ENCODE results near the gene RASSF5.
A peak's percentile ranks its signal among the peaks of the same experiment; 100 is the strongest.

The RASSF5 gene

DNA sequence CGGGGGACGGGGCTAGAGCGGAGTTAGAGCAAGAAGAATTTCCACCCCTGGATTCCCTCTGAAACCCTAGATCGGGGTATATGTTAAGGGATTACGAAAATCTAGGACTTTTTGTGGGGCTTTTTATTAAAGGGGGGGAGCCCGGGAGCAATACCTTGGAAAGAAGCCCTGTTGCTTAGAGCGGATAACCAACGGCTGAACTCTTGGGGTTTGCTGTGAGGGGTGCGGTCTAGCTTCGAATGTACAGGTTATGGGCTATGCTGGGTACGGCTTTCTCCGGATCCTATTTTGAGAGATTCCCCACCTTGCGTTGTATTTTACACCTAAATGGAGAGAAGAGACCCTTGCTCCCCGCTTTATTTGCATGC is 128.6 kb downstream of the RASSF5 start:
- Histone ChIP-seq H3K36me3 (no peaks in the 10 kb centered on the region), H3K4me1 (peaks cover 0 to 27% (median 12%) of the 10 kb centered on the region in 4 donors), H3K27ac (peak overlapping the region; percentile 87 to 90), H3K4me3 (peak overlapping the region; percentile 98 to 99), H3K9me3 (no peaks in the 10 kb centered on the region), H3K27me3 (no peaks in the 10 kb centered on the region)
- DNase-seq: no peak
- intact Hi-C loops (cut with DNase I; ENCODE audit: low total_unique reads): loop anchor here (2.0 to 10.0 kb wide), 2 partner anchors 29 to 169 kb away; no protein-coding TSS in a partner anchor
- TF ChIP-seq, protein P1, sequence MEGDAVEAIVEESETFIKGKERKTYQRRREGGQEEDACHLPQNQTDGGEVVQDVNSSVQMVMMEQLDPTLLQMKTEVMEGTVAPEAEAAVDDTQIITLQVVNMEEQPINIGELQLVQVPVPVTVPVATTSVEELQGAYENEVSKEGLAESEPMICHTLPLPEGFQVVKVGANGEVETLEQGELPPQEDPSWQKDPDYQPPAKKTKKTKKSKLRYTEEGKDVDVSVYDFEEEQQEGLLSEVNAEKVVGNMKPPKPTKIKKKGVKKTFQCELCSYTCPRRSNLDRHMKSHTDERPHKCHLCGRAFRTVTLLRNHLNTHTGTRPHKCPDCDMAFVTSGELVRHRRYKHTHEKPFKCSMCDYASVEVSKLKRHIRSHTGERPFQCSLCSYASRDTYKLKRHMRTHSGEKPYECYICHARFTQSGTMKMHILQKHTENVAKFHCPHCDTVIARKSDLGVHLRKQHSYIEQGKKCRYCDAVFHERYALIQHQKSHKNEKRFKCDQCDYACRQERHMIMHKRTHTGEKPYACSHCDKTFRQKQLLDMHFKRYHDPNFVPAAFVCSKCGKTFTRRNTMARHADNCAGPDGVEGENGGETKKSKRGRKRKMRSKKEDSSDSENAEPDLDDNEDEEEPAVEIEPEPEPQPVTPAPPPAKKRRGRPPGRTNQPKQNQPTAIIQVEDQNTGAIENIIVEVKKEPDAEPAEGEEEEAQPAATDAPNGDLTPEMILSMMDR (IDR thresholded peaks at IDR 0.05): no peak

DNA sequence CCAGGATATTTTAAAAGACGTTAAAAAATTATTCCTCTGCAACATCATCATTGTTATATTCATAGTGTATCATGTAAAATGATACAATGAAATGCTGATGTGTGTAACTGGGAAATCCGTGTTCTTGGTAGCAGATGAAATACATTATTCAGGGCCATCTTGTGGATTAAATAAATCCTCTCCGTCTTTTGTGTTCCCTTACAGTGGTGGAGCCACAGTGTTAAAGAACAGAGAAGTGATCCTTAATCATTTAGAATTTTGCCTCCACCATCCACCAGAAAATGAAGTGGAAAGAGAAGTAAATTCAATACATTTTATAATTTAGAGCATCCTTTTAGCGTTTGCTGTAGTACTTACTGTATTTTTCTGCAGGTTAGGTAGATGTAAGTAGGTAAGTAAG is 129.3 kb downstream of the RASSF5 start:
- H3K27ac ChIP-seq: peak overlapping the region; percentile 87 to 90
- intact Hi-C loops (cut with DNase I; ENCODE audit: low total_unique reads): loop anchor here (10.0 kb wide), 1 partner anchor 168 kb away; no protein-coding TSS in a partner anchor

DNA sequence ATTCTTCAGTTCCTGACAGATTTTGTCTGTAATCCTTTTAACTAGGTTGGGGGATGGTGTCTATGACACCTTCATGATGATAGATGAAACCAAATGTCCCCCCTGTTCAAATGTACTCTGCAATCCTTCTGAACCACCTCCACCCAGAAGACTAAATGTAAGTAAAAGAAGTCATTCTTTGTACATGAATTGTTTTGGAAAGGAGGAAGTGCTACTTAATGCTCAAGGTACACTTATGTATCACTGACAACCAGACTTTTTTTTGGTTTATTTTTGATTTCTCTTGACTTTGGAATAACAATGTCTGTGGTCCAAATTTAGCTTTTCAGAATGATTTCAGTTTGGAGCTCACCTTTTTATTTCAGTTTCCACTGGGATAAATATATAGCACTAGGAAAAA is 130.3 kb downstream of the RASSF5 start:
- Histone ChIP-seq H3K9me3 (no peaks in the 10 kb centered on the region), H3K27ac (peak overlapping the region in 1 of 2 donors; percentile 90), H3K4me3 (no peak overlapping the region), H3K36me3 (no peaks in the 10 kb centered on the region), H3K27me3 (no peaks in the 10 kb centered on the region), H3K4me1 (peaks cover 0 to 27% (median 12%) of the 10 kb centered on the region in 4 donors)
- intact Hi-C loops (cut with DNase I; ENCODE audit: low total_unique reads): loop anchor here (10.0 kb wide), 1 partner anchor 167 kb away; no protein-coding TSS in a partner anchor
- TF ChIP-seq, protein P1 (IDR thresholded peaks at IDR 0.05): no peak
- no peak for DNase-seq

More for the DNA sequence above, 129.3 kb downstream of the RASSF5 start:
- TF ChIP-seq, protein P1 (IDR thresholded peaks at IDR 0.05): no peak
- no peak for DNase-seq
- Histone ChIP-seq H3K36me3 (no peaks in the 10 kb centered on the region), H3K27me3 (no peaks in the 10 kb centered on the region), H3K4me3 (peak overlapping the region; percentile 98 to 99), H3K9me3 (no peaks in the 10 kb centered on the region), H3K4me1 (peaks cover 0 to 27% (median 12%) of the 10 kb centered on the region in 4 donors)
